GM12878 (cell line): ENCODE measurements around the gene DPM2. TPM values are rescaled to one million over a fixed set of nuclear protein-coding genes. Genes with fewer than 3 reads are reported as not detected.

ENCODE experiments used
- ATAC-seq: fragments of 200-7000 bp; cut with Tn5 transposase; 3 replicates; pipeline ENCODE4 v1.9.1; 2020; ENCODE audit warnings: mild to moderate bottlenecking, moderate library complexity
- BruUV-seq: library from RNA; stranded (reverse); fragments of 400-500 nt; replicated peaks from 2 replicates; lab custom pipeline; 2021; lab: Mats Ljungman, UMichigan
- CTCF ChIA-PET: fragments of 300-600 bp; sonication (Branson Sonifier 250); formaldehyde crosslinking; extraction: SDS; loops from one replicate; lab custom pipeline; 2021; ENCODE audit warnings: inconsistent platforms; lab: Yijun Ruan, JAX
- POLR2A ChIA-PET: fragments of 350-600 bp; formaldehyde crosslinking; extraction: SDS; loops from one replicate; lab custom pipeline; 2021; ENCODE audit warnings: inconsistent platforms; lab: Charles Lee
- RAD21 ChIA-PET: fragments of 300-600 bp; sonication (Branson Sonifier 250); formaldehyde crosslinking; loops from one replicate; lab custom pipeline; 2023; ENCODE audit warnings: antibody characterized with exemption; ENCODE audit not compliant: unreplicated experiment; lab: Charles Lee
- SMC1A ChIA-PET: fragments of 300-600 bp; sonication (Branson Sonifier 250); formaldehyde crosslinking; loops from one replicate; lab custom pipeline; 2023; ENCODE audit not compliant: unreplicated experiment, uncharacterized antibody; lab: Charles Lee
- DNase-seq: peaks from one replicate; pipeline ENCODE4 v3.0.0-alpha.2; 2011; ENCODE audit warnings: low read depth, low spot score
- FAIRE-seq: peaks from 3 replicates; lab custom pipeline; 2011; peaks lifted over from hg19 to GRCh38; lab: Jason Lieb, UNC
- H2AFZ ChIP-seq: 2 replicates; pipeline ENCODE4 v1.6.0; 2011; ENCODE audit warnings: low read depth, low read length, control low read depth; ENCODE audit not compliant: control insufficient read depth
- H3K27ac ChIP-seq: 2 replicates; pipeline ENCODE4 v1.5.1; 2011; ENCODE audit warnings: control low read depth; ENCODE audit not compliant: control insufficient read depth, insufficient read depth
- H3K27me3 ChIP-seq, 2 experiments: replicated peaks in 1 of 2; 2 replicates each; pipeline versions ENCODE4 v1.6.0 to v1.6.1; 2011; ENCODE audit warnings: low read length in 1 of 2; ENCODE audit not compliant: control insufficient read depth in 2 of 2, insufficient read depth in 2 of 2
- H3K36me3 ChIP-seq, 2 experiments: 2 replicates each; pipeline ENCODE4 v1.5.1; 2011; ENCODE audit warnings: low read length in 1 of 2; ENCODE audit not compliant: control insufficient read depth in 2 of 2, insufficient read depth in 2 of 2
- H3K4me1 ChIP-seq: 2 replicates; pipeline ENCODE4 v1.6.1; 2011; ENCODE audit warnings: mild to moderate bottlenecking, low read length, moderate library complexity, mixed read lengths; ENCODE audit not compliant: control insufficient read depth, insufficient read depth
- H3K4me2 ChIP-seq: 2 replicates; pipeline ENCODE4 v1.6.0; 2011; ENCODE audit warnings: control low read depth; ENCODE audit not compliant: control insufficient read depth, insufficient read depth
- H3K4me3 ChIP-seq: fragments of 200-600 bp; sonication (generic); 2 replicates; pipeline ENCODE4 v1.5.1; 2016
- H3K79me2 ChIP-seq: 2 replicates; pipeline ENCODE4 v1.6.0; 2011; ENCODE audit warnings: low read length; ENCODE audit not compliant: control insufficient read depth, insufficient read depth
- H3K9ac ChIP-seq: 2 replicates; pipeline ENCODE4 v1.8.0; 2011; ENCODE audit warnings: low read length, control low read depth, mixed read lengths; ENCODE audit not compliant: control insufficient read depth, insufficient read depth
- H3K9me3 ChIP-seq: replicated peaks from 3 replicates; pipeline ENCODE4 v1.5.1; 2011; ENCODE audit warnings: mild to moderate bottlenecking, low read length; ENCODE audit not compliant: control insufficient read depth, insufficient read depth
- H4K20me1 ChIP-seq: 2 replicates; pipeline ENCODE4 v1.6.0; 2011; ENCODE audit not compliant: control insufficient read depth, insufficient read depth
- E2F8 ChIP-seq: fragments of 450-650 bp; IDR thresholded peaks from 2 replicates; pipeline ENCODE4 v1.6.1; 2018; ENCODE audit warnings: mild to moderate bottlenecking, low read depth, moderate library complexity; ENCODE audit not compliant: partially characterized antibody
- HCFC1 ChIP-seq: fragments of 150-350 bp; IDR thresholded peaks from 2 replicates; pipeline ENCODE4 v1.6.1; 2014; ENCODE audit warnings: low read length
- PKNOX1 ChIP-seq: fragments of 450-650 bp; IDR thresholded peaks from 2 replicates; pipeline ENCODE4 v1.6.1; 2016; ENCODE audit warnings: mild to moderate bottlenecking
- POU2F2 ChIP-seq: IDR thresholded peaks from 3 replicates; pipeline ENCODE4 v1.6.1; 2011; ENCODE audit warnings: low read depth, mild to moderate bottlenecking, low read length, borderline replicate concordance
- SIX5 ChIP-seq: IDR thresholded peaks from 2 replicates; pipeline ENCODE4 v1.6.1; 2011; ENCODE audit warnings: mild to moderate bottlenecking, low read depth, low read length, moderate library complexity; ENCODE audit not compliant: severe bottlenecking
- ZNF622 ChIP-seq: fragments of 450-650 bp; IDR thresholded peaks from 2 replicates; pipeline ENCODE4 v1.6.1; 2017; ENCODE audit warnings: mild to moderate bottlenecking, inconsistent platforms
- WGBS: methylation state at CpG from one replicate; pipeline ENCODE4 v1.1.6; 2016; ENCODE audit warnings: low lambda C conversion rate; ENCODE audit not compliant: insufficient replicate concordance, insufficient coverage; ENCODE audit errors: missing lambda C conversion rate; 5-methylcytosine and 5-hydroxymethylcytosine counted together
- in situ Hi-C: fragments of 300-500 bp; cut with MboI; formaldehyde crosslinking; loops from 9 replicates; pipeline ENCODE4 v1.14.3; 2018; ENCODE audit warnings: mixed read lengths
- intact Hi-C: fragments of 100-400 bp; cut with micrococcal nuclease; formaldehyde crosslinking; loops from one replicate; pipeline ENCODE4 v1.14.2; 2022; ENCODE audit not compliant: unreplicated experiment
- polyA plus RNA-seq, 11 experiments: library from polyadenylated mRNA; depleted of rRNA in 4 of 11; unstranded in 6 of 11; stranded (reverse) in 5 of 11; fragments of >200 nt; fragmentation: Nextera tagmentation in 4 of 11; fragmentation: Illumina TruSeq in 1 of 11; extraction: Ambion mirVana in 4 of 11; extraction: Trizol in 1 of 11; gene quantifications; 1 replicate in 1 of 11; 2 replicates in 10 of 11; pipeline versions ENCODE4 v1.2.1 to v1.2.3, GENCODE V29; 2011 to 2016; ENCODE audit warnings: inconsistent platforms in 2 of 11, missing spikeins in 2 of 11, low read depth in 1 of 11
- total RNA-seq, 4 experiments: library from RNA; depleted of rRNA in 3 of 4; stranded (reverse); fragments of >200 nt in 3 of 4; fragmentation: Illumina TruSeq in 1 of 4; extraction: Trizol in 1 of 4; gene quantifications; 2 replicates each; pipeline versions ENCODE4 v1.2.1 to v1.2.3, GENCODE V29; 2013 to 2021

Gene DPM2
- total and polyA plus RNA-seq, 10 of the 15 experiments (the other 5 are each of a cell fraction or from before 2014, with no cell fraction given), result 22.7 to 77.9 (median 44.7) TPM

- TF ChIP-seq E2F8 (no peak), HCFC1 (no peak), SIX5 (no peak), POU2F2 (peak; percentile 84)
Observed at GRCh38 chr9:127987103-127987614, 49.5 kb upstream of the DPM2 start (continued).

- SMC1A ChIA-PET, result interaction anchor here (1.1 to 1.6 kb wide), 5 partner anchors 15 to 88 kb away, joined by 3 to 4 read pairs (median 3); no protein-coding TSS in a partner anchor
- TF ChIP-seq PKNOX1, result no peak
- no peak for TF ChIP-seq ZNF622
- TF ChIP-seq, all 136 proteins: peak for 0
Observed at GRCh38 chr9:127985011-127985410, 47.4 kb upstream of the DPM2 start.

More at GRCh38 chr9:127985011-127985410, 47.4 kb upstream of the DPM2 start:
- Histone ChIP-seq H2AFZ (no peak overlapping the region), H3K9ac (no peak overlapping the region), H3K9me3 (no peaks in the 10 kb centered on the region), H3K27me3 (no peaks in the 10 kb centered on the region), H3K4me2 (no peak overlapping the region), H3K27ac (no peak overlapping the region), H3K79me2 (peaks cover 3% of the 10 kb centered on the region), H3K36me3 (no peaks in the 10 kb centered on the region), H3K4me1 (peaks cover 42% of the 10 kb centered on the region), H3K4me3 (no peak overlapping the region), H4K20me1 (no peaks in the 10 kb centered on the region)
- 94% methylated on average over 3 of the region's 3 CpGs for WGBS
- in situ Hi-C loops, result no loop called here
- BruUV-seq, result no TSS peak
- ChIA-PET POLR2A (interaction anchor here (0.8 to 2.4 kb wide), 3 partner anchors 15 to 40 kb away, joined by 3 to 9 read pairs (median 5); no protein-coding TSS in a partner anchor), CTCF (interaction anchor here (1.6 to 2.9 kb wide), 3 partner anchors 30 to 50 kb away, joined by 5 to 9 read pairs (median 8); no protein-coding TSS in a partner anchor), RAD21 (no interaction called here)
- ATAC-seq (no peak), FAIRE-seq (no peak), DNase-seq (no peak)
- intact Hi-C loops, result no loop called here
